NCI-H128 (cell line): ENCODE data around the gene CNTLN.
"Not testable (repeated sequence)": the region's sequence is repeated elsewhere in the genome, so short reads cannot be mapped to it uniquely, and the experiment has no call there.

Experiments used
- DNase-seq: peaks from one replicate; lab custom pipeline; 2025; ENCODE audit not compliant: unreplicated experiment; lab: John Stamatoyannopoulos, UW

The CNTLN gene

GRCh38 chr9:17401858-17402257 lies 267.0 kb downstream of the CNTLN start:
- no peak for DNase-seq

- no peak for DNase-seq
Observed at GRCh38 chr9:17402309-17402708, 267.5 kb downstream of the CNTLN start.

GRCh38 chr9:17403539-17403938 lies 268.7 kb downstream of the CNTLN start:
- DNase-seq: no peak

- no peak for DNase-seq
Observed at GRCh38 chr9:17414986-17415385, 280.1 kb downstream of the CNTLN start.

GRCh38 chr9:17422994-17423680 lies 288.3 kb downstream of the CNTLN start:
- DNase-seq: no peak

- no peak for DNase-seq
Observed at GRCh38 chr9:17423681-17424011, 288.8 kb downstream of the CNTLN start.

GRCh38 chr9:17425384-17425783 lies 290.5 kb downstream of the CNTLN start:
- no peak for DNase-seq

GRCh38 chr9:17433526-17433925 lies 298.7 kb downstream of the CNTLN start:
- DNase-seq: no peak

- no peak for DNase-seq
Observed at GRCh38 chr9:17436854-17437253, 302.0 kb downstream of the CNTLN start.

GRCh38 chr9:17437813-17438212 lies 303.0 kb downstream of the CNTLN start:
- DNase-seq: no peak

GRCh38 chr9:17445126-17445525 lies 310.3 kb downstream of the CNTLN start:
- DNase-seq: not testable (repeated sequence)

- DNase-seq: no peak
Observed at GRCh38 chr9:17453751-17454150, 318.9 kb downstream of the CNTLN start.

GRCh38 chr9:17462869-17463464 lies 328.1 kb downstream of the CNTLN start:
- DNase-seq: peak; percentile 33

- DNase-seq: no peak
Observed at GRCh38 chr9:17470036-17470813, 335.4 kb downstream of the CNTLN start.

GRCh38 chr9:17472126-17472525 lies 337.3 kb downstream of the CNTLN start:
- no peak for DNase-seq

- no peak for DNase-seq
Observed at GRCh38 chr9:17476401-17476800, 341.6 kb downstream of the CNTLN start.

GRCh38 chr9:17477816-17478215 lies 343.0 kb downstream of the CNTLN start:
- no peak for DNase-seq

- no peak for DNase-seq
Observed at GRCh38 chr9:17480966-17481365, 346.1 kb downstream of the CNTLN start.

- DNase-seq: no peak
Observed at GRCh38 chr9:17481565-17481964, 346.7 kb downstream of the CNTLN start.

- no peak for DNase-seq
Observed at GRCh38 chr9:17484906-17485305, 350.1 kb downstream of the CNTLN start.

GRCh38 chr9:17486396-17486795 lies 351.6 kb downstream of the CNTLN start:
- DNase-seq: no peak

- no peak for DNase-seq
Observed at GRCh38 chr9:17487467-17487866, 352.6 kb downstream of the CNTLN start.
